ENCODE measurements around the gene ANKH.

DNA sequence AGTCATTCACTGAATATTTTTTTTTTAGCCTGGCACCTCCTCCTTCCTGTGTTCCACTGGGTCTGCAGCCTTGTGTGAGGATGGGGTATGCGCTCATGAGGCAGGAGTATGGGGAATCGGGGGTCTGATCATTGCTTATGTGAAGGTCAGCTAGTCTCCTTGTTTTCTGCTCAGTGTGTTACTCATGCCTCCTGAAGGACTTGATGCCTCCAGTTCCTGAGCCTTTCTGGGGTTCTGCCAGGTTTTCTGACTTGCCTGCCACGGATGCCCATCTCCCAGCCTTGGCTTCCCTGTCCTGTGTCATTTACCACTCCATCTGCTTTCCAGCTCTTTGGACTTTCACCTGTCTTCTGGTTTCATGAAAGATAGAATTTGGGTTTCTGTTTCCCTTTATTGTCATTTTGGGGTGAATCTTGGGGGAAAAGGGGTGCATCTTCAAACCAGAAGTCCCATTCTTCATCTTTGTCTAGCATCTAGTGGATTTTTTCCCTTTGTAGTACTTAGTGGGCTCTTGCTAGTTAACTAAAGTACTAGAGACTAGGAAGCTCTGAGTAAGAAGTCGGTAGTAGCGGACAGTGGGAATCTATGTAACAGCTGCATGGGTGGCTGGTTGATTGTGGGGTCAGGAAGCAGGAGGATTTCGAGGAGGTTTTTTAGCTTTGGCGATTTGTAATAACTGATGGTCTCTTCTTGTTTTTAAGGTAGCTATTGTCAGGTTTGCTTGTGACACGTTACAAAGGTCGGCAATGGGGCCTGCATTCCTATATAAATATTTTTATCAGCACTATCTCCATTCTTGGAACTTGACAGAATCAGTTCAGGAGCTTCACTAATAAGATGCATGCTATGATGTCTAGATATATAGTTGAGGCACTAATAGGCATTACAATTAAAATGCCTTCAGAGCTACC, 198.8 kb downstream of the ANKH start:
- TF ChIP-seq, protein P1, sequence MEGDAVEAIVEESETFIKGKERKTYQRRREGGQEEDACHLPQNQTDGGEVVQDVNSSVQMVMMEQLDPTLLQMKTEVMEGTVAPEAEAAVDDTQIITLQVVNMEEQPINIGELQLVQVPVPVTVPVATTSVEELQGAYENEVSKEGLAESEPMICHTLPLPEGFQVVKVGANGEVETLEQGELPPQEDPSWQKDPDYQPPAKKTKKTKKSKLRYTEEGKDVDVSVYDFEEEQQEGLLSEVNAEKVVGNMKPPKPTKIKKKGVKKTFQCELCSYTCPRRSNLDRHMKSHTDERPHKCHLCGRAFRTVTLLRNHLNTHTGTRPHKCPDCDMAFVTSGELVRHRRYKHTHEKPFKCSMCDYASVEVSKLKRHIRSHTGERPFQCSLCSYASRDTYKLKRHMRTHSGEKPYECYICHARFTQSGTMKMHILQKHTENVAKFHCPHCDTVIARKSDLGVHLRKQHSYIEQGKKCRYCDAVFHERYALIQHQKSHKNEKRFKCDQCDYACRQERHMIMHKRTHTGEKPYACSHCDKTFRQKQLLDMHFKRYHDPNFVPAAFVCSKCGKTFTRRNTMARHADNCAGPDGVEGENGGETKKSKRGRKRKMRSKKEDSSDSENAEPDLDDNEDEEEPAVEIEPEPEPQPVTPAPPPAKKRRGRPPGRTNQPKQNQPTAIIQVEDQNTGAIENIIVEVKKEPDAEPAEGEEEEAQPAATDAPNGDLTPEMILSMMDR (IDR thresholded peaks at IDR 0.05 in 2 of 3, conservative IDR thresholded peaks at IDR 0.05 in 1 of 3; ENCODE audit: control insufficient read depth in 2 of 3, extremely low read depth in 1 of 3, insufficient read depth in 1 of 3, low read depth in 3 of 3, low read length in 3 of 3) = no peak
- TF ChIP-seq SREBF1 (IDR thresholded peaks at IDR 0.05; ENCODE audit: low read length) (no peak), SPI1 (IDR thresholded peaks at IDR 0.05; ENCODE audit: borderline replicate concordance, insufficient read depth, low read depth, low read length) (no peak), ZNF24 (IDR thresholded peaks at IDR 0.05) (no peak), DPF2 (IDR thresholded peaks at IDR 0.05) (no peak), CBFB (IDR thresholded peaks at IDR 0.05; ENCODE audit: low read depth) (no peak), EP300 (IDR thresholded peaks at IDR 0.05; ENCODE audit: borderline replicate concordance in 1 of 2, control insufficient read depth in 1 of 2, low read depth in 2 of 2, low read length in 2 of 2) (no peak), YY1 (IDR thresholded peaks at IDR 0.05; ENCODE audit: low read depth, low read length) (no peak), SREBF2 (IDR thresholded peaks at IDR 0.05; ENCODE audit: low read length) (no peak), BACH1 (IDR thresholded peaks at IDR 0.05; ENCODE audit: borderline replicate concordance) (no peak), TCF12 (IDR thresholded peaks at IDR 0.05; ENCODE audit: low read depth, low read length) (no peak)

All from GM12878 (cell line).